ENCODE measurements around the gene SCFD2. TPM values are rescaled to one million over a fixed set of nuclear protein-coding genes. Genes with fewer than 3 reads are reported as not detected.

SCFD2 gene
- polyA plus RNA-seq, 1 of the 3 experiments (the other 2 are of a cell fraction), result 14.1 TPM

- ChIA-PET POLR2A (interaction anchor here (1.3 kb wide), 1 partner anchor 102 kb away, joined by 4 read pairs; no protein-coding TSS in a partner anchor), CTCF (no interaction called here)
- Histone ChIP-seq H3K36me3 (replicated peaks in 1 of 2; ENCODE audit: control insufficient read depth in 1 of 2, insufficient read depth in 2 of 2, low read length in 1 of 2) (no peaks in the 10 kb centered on the region), H3K79me2 (ENCODE audit: insufficient read depth) (no peaks in the 10 kb centered on the region), H3K27ac (ENCODE audit: low read depth in 2 of 2, low read length in 1 of 2) (peak overlapping the region in 1 of 2 experiments; percentile 70; a peak in 2 of 4 replicates), H3K4me1 (ENCODE audit: control insufficient read depth in 1 of 2, insufficient read depth in 2 of 2, low read depth in 1 of 2, low read length in 1 of 2) (peaks cover 0 to 17% of the 10 kb centered on the region in 2 experiments; a peak in 1 of 4 replicates), H3K9me2 (no peaks in the 10 kb centered on the region), H3K9ac (no peak overlapping the region), H3F3A (replicated peaks; ENCODE audit: insufficient read depth) (no peaks in the 10 kb centered on the region), H3K9me3 (no peaks in the 10 kb centered on the region), H3K4me3 (ENCODE audit: low read depth in 2 of 2, low read length in 1 of 2) (no peak overlapping the region), H2AFZ (ENCODE audit: low read depth) (no peak overlapping the region), H3K4me2 (no peak overlapping the region), H3K27me3 (ENCODE audit: insufficient read depth) (no peaks in the 10 kb centered on the region), H4K20me1 (ENCODE audit: insufficient read depth) (no peaks in the 10 kb centered on the region)
- DNase-seq, result no peak
- TF ChIP-seq IRF3 (IDR thresholded peaks at IDR 0.05; ENCODE audit: low read depth, low read length), result no peak
- TF ChIP-seq NRF1 (IDR thresholded peaks at IDR 0.05; ENCODE audit: low read depth, low read length), result no peak
- no peak for TF ChIP-seq JUND (IDR thresholded peaks at IDR 0.05)
- no peak for TF ChIP-seq FOXM1 (IDR thresholded peaks at IDR 0.05; ENCODE audit: low read depth)
- TF ChIP-seq TCF12 (IDR thresholded peaks at IDR 0.05), result no peak
- TF ChIP-seq MAX (IDR thresholded peaks at IDR 0.05; ENCODE audit: low read depth), result no peak
- no peak for TF ChIP-seq GATA2 (CRISPR knock-in tag; IDR thresholded peaks at IDR 0.05)
- no peak for TF ChIP-seq RAD21 (IDR thresholded peaks at IDR 0.05; ENCODE audit: low read length)
- no peak for TF ChIP-seq FOSL2 (IDR thresholded peaks at IDR 0.05; ENCODE audit: borderline replicate concordance, low read depth)
- 71% methylated on average over 2 of the region's 6 CpGs for WGBS (ENCODE audit: low lambda C conversion rate)
These were observed 541.6 kb downstream of the SCFD2 start for GRCh38 chr4:52824270-52824602.

- H3K4me1 ChIP-seq (ENCODE audit: control insufficient read depth in 1 of 2, insufficient read depth in 2 of 2, low read depth in 1 of 2, low read length in 1 of 2), result peaks cover 0 to 17% of the 10 kb centered on the region in 2 experiments; a peak in 1 of 4 replicates
- H3K27ac ChIP-seq (ENCODE audit: low read depth in 2 of 2, low read length in 1 of 2), result no peak overlapping the region
- ChIA-PET POLR2A (no interaction called here), CTCF (no interaction called here)
- WGBS (ENCODE audit: low lambda C conversion rate), result 45% methylated on average over 1 of the region's 1 CpG
- H3K79me2 ChIP-seq (ENCODE audit: insufficient read depth), result no peaks in the 10 kb centered on the region
- H3K9ac ChIP-seq, result no peak overlapping the region
- H4K20me1 ChIP-seq (ENCODE audit: insufficient read depth), result no peaks in the 10 kb centered on the region
- TF ChIP-seq MEF2A (IDR thresholded peaks at IDR 0.05; ENCODE audit: borderline replicate concordance, low read depth), result no peak
- no peaks in the 10 kb centered on the region for H3K27me3 ChIP-seq (ENCODE audit: insufficient read depth)
- no peaks in the 10 kb centered on the region for H3K36me3 ChIP-seq (replicated peaks in 1 of 2; ENCODE audit: control insufficient read depth in 1 of 2, insufficient read depth in 2 of 2, low read length in 1 of 2)
- no peaks in the 10 kb centered on the region for H3K9me3 ChIP-seq
- H3K4me3 ChIP-seq (ENCODE audit: low read depth in 2 of 2, low read length in 1 of 2), result no peak overlapping the region
- no peak overlapping the region for H3K4me2 ChIP-seq
- no peak overlapping the region for H2AFZ ChIP-seq (ENCODE audit: low read depth)
- no peaks in the 10 kb centered on the region for H3F3A ChIP-seq (replicated peaks; ENCODE audit: insufficient read depth)
- no peaks in the 10 kb centered on the region for H3K9me2 ChIP-seq
- DNase-seq, result no peak
These were observed 542.2 kb downstream of the SCFD2 start for GRCh38 chr4:52823702-52824092.

Small RNA genes lying within 50 kb of the gene (small RNA-seq; reads per million reads assigned to genes)
- gene RNU6-310P, result 0 reads per million in 7 experiments

Other genes starting within 250 kb of the SCFD2 start
- 20.2 and 20.3 TPM in 2 replicates for gene FIP1L1, start 11.6 kb upstream of the SCFD2 start, polyA plus RNA-seq (2012; rRNA removed)
- gene LNX1, start 225.4 kb upstream of the SCFD2 start, polyA plus RNA-seq (2012; rRNA removed), result 0.16 and 0.19 TPM in 2 replicates